Measurements from ENCODE around the gene VPS18.

DNA sequence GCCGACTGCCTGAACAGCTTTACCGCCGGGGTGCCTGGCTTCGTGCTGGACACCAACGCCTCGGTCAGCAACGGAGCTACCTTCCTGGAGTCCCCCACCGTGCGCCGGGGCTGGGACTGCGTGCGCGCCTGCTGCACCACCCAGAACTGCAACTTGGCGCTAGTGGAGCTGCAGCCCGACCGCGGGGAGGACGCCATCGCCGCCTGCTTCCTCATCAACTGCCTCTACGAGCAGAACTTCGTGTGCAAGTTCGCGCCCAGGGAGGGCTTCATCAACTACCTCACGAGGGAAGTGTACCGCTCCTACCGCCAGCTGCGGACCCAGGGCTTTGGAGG is 49.6 kb upstream of the VPS18 start:
- TF ChIP-seq, protein P1, sequence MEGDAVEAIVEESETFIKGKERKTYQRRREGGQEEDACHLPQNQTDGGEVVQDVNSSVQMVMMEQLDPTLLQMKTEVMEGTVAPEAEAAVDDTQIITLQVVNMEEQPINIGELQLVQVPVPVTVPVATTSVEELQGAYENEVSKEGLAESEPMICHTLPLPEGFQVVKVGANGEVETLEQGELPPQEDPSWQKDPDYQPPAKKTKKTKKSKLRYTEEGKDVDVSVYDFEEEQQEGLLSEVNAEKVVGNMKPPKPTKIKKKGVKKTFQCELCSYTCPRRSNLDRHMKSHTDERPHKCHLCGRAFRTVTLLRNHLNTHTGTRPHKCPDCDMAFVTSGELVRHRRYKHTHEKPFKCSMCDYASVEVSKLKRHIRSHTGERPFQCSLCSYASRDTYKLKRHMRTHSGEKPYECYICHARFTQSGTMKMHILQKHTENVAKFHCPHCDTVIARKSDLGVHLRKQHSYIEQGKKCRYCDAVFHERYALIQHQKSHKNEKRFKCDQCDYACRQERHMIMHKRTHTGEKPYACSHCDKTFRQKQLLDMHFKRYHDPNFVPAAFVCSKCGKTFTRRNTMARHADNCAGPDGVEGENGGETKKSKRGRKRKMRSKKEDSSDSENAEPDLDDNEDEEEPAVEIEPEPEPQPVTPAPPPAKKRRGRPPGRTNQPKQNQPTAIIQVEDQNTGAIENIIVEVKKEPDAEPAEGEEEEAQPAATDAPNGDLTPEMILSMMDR (conservative IDR thresholded peaks at IDR 0.05; ENCODE audit: low read depth in 2 of 2): no peak
- TF ChIP-seq POLR2AphosphoS5 (IDR thresholded peaks at IDR 0.05; ENCODE audit: low read depth) (no peak), EZH2 (IDR thresholded peaks at IDR 0.05; ENCODE audit: low read depth, unreplicated experiment) (no peak), EZH2phosphoT487 (IDR thresholded peaks at IDR 0.05; ENCODE audit: unreplicated experiment) (no peak), NANOG (IDR thresholded peaks at IDR 0.05; ENCODE audit: borderline replicate concordance) (no peak)
- TF ChIP-seq, protein P2, sequence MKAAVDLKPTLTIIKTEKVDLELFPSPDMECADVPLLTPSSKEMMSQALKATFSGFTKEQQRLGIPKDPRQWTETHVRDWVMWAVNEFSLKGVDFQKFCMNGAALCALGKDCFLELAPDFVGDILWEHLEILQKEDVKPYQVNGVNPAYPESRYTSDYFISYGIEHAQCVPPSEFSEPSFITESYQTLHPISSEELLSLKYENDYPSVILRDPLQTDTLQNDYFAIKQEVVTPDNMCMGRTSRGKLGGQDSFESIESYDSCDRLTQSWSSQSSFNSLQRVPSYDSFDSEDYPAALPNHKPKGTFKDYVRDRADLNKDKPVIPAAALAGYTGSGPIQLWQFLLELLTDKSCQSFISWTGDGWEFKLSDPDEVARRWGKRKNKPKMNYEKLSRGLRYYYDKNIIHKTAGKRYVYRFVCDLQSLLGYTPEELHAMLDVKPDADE (IDR thresholded peaks at IDR 0.05): no peak
- TF ChIP-seq, protein P3, sequence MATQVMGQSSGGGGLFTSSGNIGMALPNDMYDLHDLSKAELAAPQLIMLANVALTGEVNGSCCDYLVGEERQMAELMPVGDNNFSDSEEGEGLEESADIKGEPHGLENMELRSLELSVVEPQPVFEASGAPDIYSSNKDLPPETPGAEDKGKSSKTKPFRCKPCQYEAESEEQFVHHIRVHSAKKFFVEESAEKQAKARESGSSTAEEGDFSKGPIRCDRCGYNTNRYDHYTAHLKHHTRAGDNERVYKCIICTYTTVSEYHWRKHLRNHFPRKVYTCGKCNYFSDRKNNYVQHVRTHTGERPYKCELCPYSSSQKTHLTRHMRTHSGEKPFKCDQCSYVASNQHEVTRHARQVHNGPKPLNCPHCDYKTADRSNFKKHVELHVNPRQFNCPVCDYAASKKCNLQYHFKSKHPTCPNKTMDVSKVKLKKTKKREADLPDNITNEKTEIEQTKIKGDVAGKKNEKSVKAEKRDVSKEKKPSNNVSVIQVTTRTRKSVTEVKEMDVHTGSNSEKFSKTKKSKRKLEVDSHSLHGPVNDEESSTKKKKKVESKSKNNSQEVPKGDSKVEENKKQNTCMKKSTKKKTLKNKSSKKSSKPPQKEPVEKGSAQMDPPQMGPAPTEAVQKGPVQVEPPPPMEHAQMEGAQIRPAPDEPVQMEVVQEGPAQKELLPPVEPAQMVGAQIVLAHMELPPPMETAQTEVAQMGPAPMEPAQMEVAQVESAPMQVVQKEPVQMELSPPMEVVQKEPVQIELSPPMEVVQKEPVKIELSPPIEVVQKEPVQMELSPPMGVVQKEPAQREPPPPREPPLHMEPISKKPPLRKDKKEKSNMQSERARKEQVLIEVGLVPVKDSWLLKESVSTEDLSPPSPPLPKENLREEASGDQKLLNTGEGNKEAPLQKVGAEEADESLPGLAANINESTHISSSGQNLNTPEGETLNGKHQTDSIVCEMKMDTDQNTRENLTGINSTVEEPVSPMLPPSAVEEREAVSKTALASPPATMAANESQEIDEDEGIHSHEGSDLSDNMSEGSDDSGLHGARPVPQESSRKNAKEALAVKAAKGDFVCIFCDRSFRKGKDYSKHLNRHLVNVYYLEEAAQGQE (IDR thresholded peaks at IDR 0.05; ENCODE audit: unreplicated experiment): no peak
